ENCODE results near the gene SEMA4A.

The SEMA4A gene

GRCh38 chr1:156138458-156138867 is 14.9 kb upstream of the SEMA4A start:
- no peaks in the 10 kb centered on the region for H3K9me3 ChIP-seq (ENCODE audit: insufficient read depth, low read depth, low read length)
- H3K9ac ChIP-seq (ENCODE audit: low read depth, low read length, poor library complexity, severe bottlenecking) = no peak overlapping the region
- H3K36me3 ChIP-seq (ENCODE audit: insufficient read depth, low read length) = no peaks in the 10 kb centered on the region
- H3K4me2 ChIP-seq (ENCODE audit: low read depth, low read length, poor library complexity, severe bottlenecking) = no peak overlapping the region
- no peaks in the 10 kb centered on the region for H4K20me1 ChIP-seq (ENCODE audit: insufficient read depth, low read length, poor library complexity, severe bottlenecking)
- H3K4me3 ChIP-seq (ENCODE audit: low read length, poor library complexity, severe bottlenecking) = no peak overlapping the region
- no peaks in the 10 kb centered on the region for H3K4me1 ChIP-seq (ENCODE audit: insufficient read depth, low read length, poor library complexity, severe bottlenecking)
- H2AFZ ChIP-seq (ENCODE audit: low read length) = no peak overlapping the region
- no peaks in the 10 kb centered on the region for H3K79me2 ChIP-seq (ENCODE audit: insufficient read depth, low read length)
- TF ChIP-seq EZH2phosphoT487 (IDR thresholded peaks at IDR 0.05; ENCODE audit: borderline replicate concordance) = no peak
- no peak for TF ChIP-seq CTCF (conservative IDR thresholded peaks at IDR 0.05; ENCODE audit: low read length)
- H3K27me3 ChIP-seq (ENCODE audit: insufficient read depth, low read length, poor library complexity, severe bottlenecking) = no peaks in the 10 kb centered on the region
- H3K9me2 ChIP-seq (replicated peaks; ENCODE audit: low read depth, low read length) = no peaks in the 10 kb centered on the region
- H3F3A ChIP-seq (ENCODE audit: low read depth) = no peaks in the 10 kb centered on the region

- H3F3A ChIP-seq (ENCODE audit: low read depth) = no peaks in the 10 kb centered on the region
- H3K4me1 ChIP-seq (ENCODE audit: insufficient read depth, low read length, poor library complexity, severe bottlenecking) = peaks cover 1% of the 10 kb centered on the region
- H3K36me3 ChIP-seq (ENCODE audit: insufficient read depth, low read length) = no peaks in the 10 kb centered on the region
- no peaks in the 10 kb centered on the region for H3K79me2 ChIP-seq (ENCODE audit: insufficient read depth, low read length)
- no peak overlapping the region for H2AFZ ChIP-seq (ENCODE audit: low read length)
- H3K9me3 ChIP-seq (ENCODE audit: insufficient read depth, low read depth, low read length) = no peaks in the 10 kb centered on the region
- no peak overlapping the region for H3K9ac ChIP-seq (ENCODE audit: low read depth, low read length, poor library complexity, severe bottlenecking)
- no peaks in the 10 kb centered on the region for H3K9me2 ChIP-seq (replicated peaks; ENCODE audit: low read depth, low read length)
- TF ChIP-seq EZH2phosphoT487 (IDR thresholded peaks at IDR 0.05; ENCODE audit: borderline replicate concordance) = no peak
- peak; percentile 97 for TF ChIP-seq CTCF (conservative IDR thresholded peaks at IDR 0.05; ENCODE audit: low read length)
- H3K27me3 ChIP-seq (ENCODE audit: insufficient read depth, low read length, poor library complexity, severe bottlenecking) = no peaks in the 10 kb centered on the region
- H3K4me3 ChIP-seq (ENCODE audit: low read length, poor library complexity, severe bottlenecking) = no peak overlapping the region
- no peak overlapping the region for H3K4me2 ChIP-seq (ENCODE audit: low read depth, low read length, poor library complexity, severe bottlenecking)
- H4K20me1 ChIP-seq (ENCODE audit: insufficient read depth, low read length, poor library complexity, severe bottlenecking) = no peaks in the 10 kb centered on the region
Observed at GRCh38 chr1:156140879-156141707, 12.3 kb upstream of the SEMA4A start.

GRCh38 chr1:156143765-156144489 is 9.5 kb upstream of the SEMA4A start:
- Histone ChIP-seq H3K4me1 (ENCODE audit: insufficient read depth, low read length, poor library complexity, severe bottlenecking) (peaks cover 25% of the 10 kb centered on the region), H3K4me3 (ENCODE audit: low read length, poor library complexity, severe bottlenecking) (no peak overlapping the region), H3K9me2 (replicated peaks; ENCODE audit: low read depth, low read length) (no peaks in the 10 kb centered on the region), H3K27me3 (ENCODE audit: insufficient read depth, low read length, poor library complexity, severe bottlenecking) (no peaks in the 10 kb centered on the region), H2AFZ (ENCODE audit: low read length) (no peak overlapping the region), H3K4me2 (ENCODE audit: low read depth, low read length, poor library complexity, severe bottlenecking) (no peak overlapping the region), H3K9ac (ENCODE audit: low read depth, low read length, poor library complexity, severe bottlenecking) (no peak overlapping the region), H3F3A (ENCODE audit: low read depth) (no peaks in the 10 kb centered on the region), H4K20me1 (ENCODE audit: insufficient read depth, low read length, poor library complexity, severe bottlenecking) (no peaks in the 10 kb centered on the region), H3K36me3 (ENCODE audit: insufficient read depth, low read length) (no peaks in the 10 kb centered on the region), H3K79me2 (ENCODE audit: insufficient read depth, low read length) (no peaks in the 10 kb centered on the region), H3K9me3 (ENCODE audit: insufficient read depth, low read depth, low read length) (no peaks in the 10 kb centered on the region)
- TF ChIP-seq EZH2phosphoT487 (IDR thresholded peaks at IDR 0.05; ENCODE audit: borderline replicate concordance) = no peak
- no peak for TF ChIP-seq CTCF (conservative IDR thresholded peaks at IDR 0.05; ENCODE audit: low read length)

Data from Loucy (cell line).